ENCODE measurements around the gene UNC13A. TPM values are rescaled to one million over a fixed set of nuclear protein-coding genes. Genes with fewer than 3 reads are reported as not detected.
"Not testable (repeated sequence)": the region's sequence is repeated elsewhere in the genome, so short reads cannot be mapped to it uniquely, and the experiment has no call there.

Gene UNC13A
- total RNA-seq, 1 donor from 2014 or later, result 1.3 TPM

DNA sequence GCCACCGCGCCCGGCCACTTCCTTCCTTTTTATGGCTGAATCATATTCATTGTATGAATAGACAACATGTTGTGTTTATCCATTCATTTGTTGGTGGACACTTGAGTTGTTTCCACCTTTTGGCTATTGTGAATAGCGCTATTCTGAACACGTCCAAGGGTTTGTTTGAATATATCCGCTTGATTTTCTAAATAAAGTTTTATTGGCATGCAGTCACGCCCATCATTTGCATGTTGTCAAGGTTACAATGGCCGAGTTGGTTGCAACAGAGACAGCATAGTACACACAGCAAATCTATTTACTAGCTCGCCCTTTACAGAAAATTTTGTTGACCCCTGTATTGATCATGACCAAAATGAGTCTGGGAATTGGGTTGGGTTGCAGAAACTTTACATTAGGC, 89.2 kb downstream of the UNC13A start:
- no peak overlapping the region for H3K4me3 Mint-ChIP-seq
- H2AFZ ChIP-seq (replicated peaks), result no peak overlapping the region

GRCh38 chr19:17598063-17598462, 90.1 kb downstream of the UNC13A start:
- H4K20me1 ChIP-seq (ENCODE audit: low read depth), result not testable (repeated sequence)

More for the DNA sequence above, 89.2 kb downstream of the UNC13A start:
- H3K27me3 ChIP-seq, result peaks cover 11% of the 10 kb centered on the region
- H3K4me3 ChIP-seq, result no peak overlapping the region
- TF ChIP-seq, protein P1, sequence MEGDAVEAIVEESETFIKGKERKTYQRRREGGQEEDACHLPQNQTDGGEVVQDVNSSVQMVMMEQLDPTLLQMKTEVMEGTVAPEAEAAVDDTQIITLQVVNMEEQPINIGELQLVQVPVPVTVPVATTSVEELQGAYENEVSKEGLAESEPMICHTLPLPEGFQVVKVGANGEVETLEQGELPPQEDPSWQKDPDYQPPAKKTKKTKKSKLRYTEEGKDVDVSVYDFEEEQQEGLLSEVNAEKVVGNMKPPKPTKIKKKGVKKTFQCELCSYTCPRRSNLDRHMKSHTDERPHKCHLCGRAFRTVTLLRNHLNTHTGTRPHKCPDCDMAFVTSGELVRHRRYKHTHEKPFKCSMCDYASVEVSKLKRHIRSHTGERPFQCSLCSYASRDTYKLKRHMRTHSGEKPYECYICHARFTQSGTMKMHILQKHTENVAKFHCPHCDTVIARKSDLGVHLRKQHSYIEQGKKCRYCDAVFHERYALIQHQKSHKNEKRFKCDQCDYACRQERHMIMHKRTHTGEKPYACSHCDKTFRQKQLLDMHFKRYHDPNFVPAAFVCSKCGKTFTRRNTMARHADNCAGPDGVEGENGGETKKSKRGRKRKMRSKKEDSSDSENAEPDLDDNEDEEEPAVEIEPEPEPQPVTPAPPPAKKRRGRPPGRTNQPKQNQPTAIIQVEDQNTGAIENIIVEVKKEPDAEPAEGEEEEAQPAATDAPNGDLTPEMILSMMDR (IDR thresholded peaks at IDR 0.05), result no peak
- TF ChIP-seq EZH2 (IDR thresholded peaks at IDR 0.05), result no peak
- TF ChIP-seq EZH2phosphoT487 (IDR thresholded peaks at IDR 0.05), result no peak
- H3K36me3 ChIP-seq, result no peaks in the 10 kb centered on the region
- no peak for DNase-seq (ENCODE audit: low spot score)
- Mint-ChIP-seq H3K36me3 (no peaks in the 10 kb centered on the region), H3K27ac (no peak overlapping the region), H3K27me3 (ENCODE audit: insufficient read depth, low read depth) (peaks cover 5% of the 10 kb centered on the region), H3K9me3 (no peaks in the 10 kb centered on the region), H3K4me1 (peaks cover 5% of the 10 kb centered on the region)
- H3K79me2 ChIP-seq (ENCODE audit: low read depth), result no peaks in the 10 kb centered on the region
- H3K9me3 ChIP-seq (ENCODE audit: low read depth), result no peaks in the 10 kb centered on the region
- H3F3A ChIP-seq (ENCODE audit: low read depth), result peaks cover under 1% of the 10 kb centered on the region
- H3K4me1 ChIP-seq, result no peaks in the 10 kb centered on the region
- H3K9ac ChIP-seq, result no peak overlapping the region
- no peaks in the 10 kb centered on the region for H4K20me1 ChIP-seq (ENCODE audit: low read depth)
- H3K4me2 ChIP-seq, result no peak overlapping the region
- H3K27ac ChIP-seq, result no peak overlapping the region

DNA sequence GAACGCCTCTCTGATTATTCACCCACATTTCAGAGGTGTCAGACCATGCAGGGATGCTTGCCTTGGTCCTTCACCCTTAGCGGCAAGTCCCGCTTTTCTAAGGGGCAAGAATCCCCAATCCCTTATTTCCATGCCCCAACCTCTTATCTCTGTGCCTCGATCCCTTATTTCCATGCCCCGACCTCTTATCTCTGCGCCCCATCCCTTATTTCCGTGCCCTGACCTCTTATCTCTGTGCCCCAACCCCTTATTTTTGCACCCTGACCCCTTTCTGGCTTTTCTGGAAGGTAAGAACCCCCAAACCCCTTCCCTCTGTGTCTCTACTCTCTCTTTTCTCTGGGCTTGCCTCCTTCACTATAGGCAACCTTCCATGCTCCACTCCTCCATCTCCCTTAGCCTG, 93.9 kb downstream of the UNC13A start:
- H3K27me3 ChIP-seq; H3K27me3 Mint-ChIP-seq (ENCODE audit: insufficient read depth, low read depth); H3K4me1 ChIP-seq; H3K27ac ChIP-seq; H2AFZ ChIP-seq (replicated peaks); H3K79me2 ChIP-seq (ENCODE audit: low read depth); H3K36me3 ChIP-seq; H3K9ac ChIP-seq; H3F3A ChIP-seq (ENCODE audit: low read depth); H3K9me3 ChIP-seq (ENCODE audit: low read depth); H3K9me3 Mint-ChIP-seq; H3K36me3 Mint-ChIP-seq; H3K4me1 Mint-ChIP-seq; DNase-seq (ENCODE audit: low spot score); H3K4me2 ChIP-seq; H4K20me1 ChIP-seq (ENCODE audit: low read depth); H3K4me3 Mint-ChIP-seq; H3K4me3 ChIP-seq: not testable (repeated sequence)
- H3K27ac Mint-ChIP-seq, result peak overlapping the region; percentile 17

More at GRCh38 chr19:17598063-17598462, 90.1 kb downstream of the UNC13A start:
- H2AFZ ChIP-seq (replicated peaks); H3K36me3 ChIP-seq; H3K27ac Mint-ChIP-seq; H3K4me3 Mint-ChIP-seq; H3K4me3 ChIP-seq; H3K4me1 ChIP-seq; H3K9ac ChIP-seq; H3K9me3 Mint-ChIP-seq; H3K79me2 ChIP-seq (ENCODE audit: low read depth); H3K9me3 ChIP-seq (ENCODE audit: low read depth); H3K27me3 Mint-ChIP-seq (ENCODE audit: insufficient read depth, low read depth); H3K4me1 Mint-ChIP-seq; H3K36me3 Mint-ChIP-seq; DNase-seq (ENCODE audit: low spot score); H3K4me2 ChIP-seq; H3F3A ChIP-seq (ENCODE audit: low read depth); H3K27ac ChIP-seq: not testable (repeated sequence)
- H3K27me3 ChIP-seq, result peaks cover 11% of the 10 kb centered on the region

- no peak overlapping the region for H3K4me3 ChIP-seq
- H4K20me1 ChIP-seq (ENCODE audit: low read depth), result no peaks in the 10 kb centered on the region
- no peaks in the 10 kb centered on the region for H3K4me1 ChIP-seq
- Mint-ChIP-seq H3K27me3 (ENCODE audit: insufficient read depth, low read depth) (peaks cover 5% of the 10 kb centered on the region), H3K4me3 (no peak overlapping the region), H3K27ac (no peak overlapping the region), H3K36me3 (no peaks in the 10 kb centered on the region), H3K4me1 (peaks cover 2% of the 10 kb centered on the region), H3K9me3 (no peaks in the 10 kb centered on the region)
- H3K27me3 ChIP-seq, result no peaks in the 10 kb centered on the region
- H3F3A ChIP-seq (ENCODE audit: low read depth), result no peaks in the 10 kb centered on the region
- DNase-seq (ENCODE audit: low spot score), result no peak
- H3K36me3 ChIP-seq, result no peaks in the 10 kb centered on the region
- H3K4me2 ChIP-seq, result no peak overlapping the region
- H2AFZ ChIP-seq (replicated peaks), result no peak overlapping the region
- no peak overlapping the region for H3K9ac ChIP-seq
- no peaks in the 10 kb centered on the region for H3K9me3 ChIP-seq (ENCODE audit: low read depth)
- H3K27ac ChIP-seq, result no peak overlapping the region
- no peaks in the 10 kb centered on the region for H3K79me2 ChIP-seq (ENCODE audit: low read depth)
- TF ChIP-seq, protein P1 (IDR thresholded peaks at IDR 0.05), result no peak
- no peak for TF ChIP-seq EZH2phosphoT487 (IDR thresholded peaks at IDR 0.05)
- no peak for TF ChIP-seq EZH2 (IDR thresholded peaks at IDR 0.05)
Observed at GRCh38 chr19:17590866-17591265, 97.3 kb downstream of the UNC13A start.

GRCh38 chr19:17585395-17585794, 102.8 kb downstream of the UNC13A start:
- H3K27ac Mint-ChIP-seq; H3F3A ChIP-seq (ENCODE audit: low read depth); H2AFZ ChIP-seq (replicated peaks); H3K9me3 Mint-ChIP-seq; H3K36me3 Mint-ChIP-seq; H3K79me2 ChIP-seq (ENCODE audit: low read depth); H3K27me3 Mint-ChIP-seq (ENCODE audit: insufficient read depth, low read depth); H3K4me1 Mint-ChIP-seq; H3K4me2 ChIP-seq; H3K4me3 Mint-ChIP-seq; H3K36me3 ChIP-seq; H3K27ac ChIP-seq; H3K4me1 ChIP-seq; H3K4me3 ChIP-seq; H3K27me3 ChIP-seq; DNase-seq (ENCODE audit: low spot score); H3K9ac ChIP-seq; H4K20me1 ChIP-seq (ENCODE audit: low read depth); H3K9me3 ChIP-seq (ENCODE audit: low read depth): not testable (repeated sequence)
